Measurements from ENCODE around the gene FBN2. TPM values are rescaled to one million over a fixed set of nuclear protein-coding genes. Genes with fewer than 3 reads are reported as not detected.

The FBN2 gene
- total RNA-seq, 4 donors from 2014 or later = 0.16 to 2.4 (median 0.26) TPM

DNA sequence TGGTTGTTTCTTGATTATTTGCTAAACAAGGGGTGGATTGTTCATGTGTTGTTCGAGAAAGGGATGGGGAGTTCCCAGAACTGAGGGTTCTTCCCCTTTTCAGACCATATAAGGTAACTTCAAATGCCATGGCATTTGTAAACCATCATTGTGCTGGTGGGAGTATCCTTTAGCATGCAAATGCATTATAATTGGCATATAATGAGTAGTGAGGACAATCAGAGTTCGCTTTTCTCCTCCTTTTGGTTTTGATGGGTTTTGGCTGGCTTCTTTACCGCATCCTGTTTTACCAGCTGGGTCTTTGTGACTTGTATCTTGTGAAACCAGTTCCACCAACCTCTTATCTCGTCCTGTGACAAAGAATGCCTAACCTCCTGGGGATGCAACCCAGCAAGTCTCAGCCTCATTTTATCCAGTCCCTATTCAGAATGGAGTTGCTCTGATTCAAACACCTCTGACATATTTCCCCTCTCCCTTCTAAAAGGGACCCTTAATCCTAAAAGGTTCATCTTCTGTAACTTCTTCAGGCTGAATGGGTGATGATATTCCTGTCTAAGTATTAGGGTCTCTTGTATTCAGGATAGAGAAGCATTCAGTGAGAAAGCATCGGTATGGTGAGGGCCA is 8.7 kb upstream of the FBN2 start:
- TF ChIP-seq, protein P1, sequence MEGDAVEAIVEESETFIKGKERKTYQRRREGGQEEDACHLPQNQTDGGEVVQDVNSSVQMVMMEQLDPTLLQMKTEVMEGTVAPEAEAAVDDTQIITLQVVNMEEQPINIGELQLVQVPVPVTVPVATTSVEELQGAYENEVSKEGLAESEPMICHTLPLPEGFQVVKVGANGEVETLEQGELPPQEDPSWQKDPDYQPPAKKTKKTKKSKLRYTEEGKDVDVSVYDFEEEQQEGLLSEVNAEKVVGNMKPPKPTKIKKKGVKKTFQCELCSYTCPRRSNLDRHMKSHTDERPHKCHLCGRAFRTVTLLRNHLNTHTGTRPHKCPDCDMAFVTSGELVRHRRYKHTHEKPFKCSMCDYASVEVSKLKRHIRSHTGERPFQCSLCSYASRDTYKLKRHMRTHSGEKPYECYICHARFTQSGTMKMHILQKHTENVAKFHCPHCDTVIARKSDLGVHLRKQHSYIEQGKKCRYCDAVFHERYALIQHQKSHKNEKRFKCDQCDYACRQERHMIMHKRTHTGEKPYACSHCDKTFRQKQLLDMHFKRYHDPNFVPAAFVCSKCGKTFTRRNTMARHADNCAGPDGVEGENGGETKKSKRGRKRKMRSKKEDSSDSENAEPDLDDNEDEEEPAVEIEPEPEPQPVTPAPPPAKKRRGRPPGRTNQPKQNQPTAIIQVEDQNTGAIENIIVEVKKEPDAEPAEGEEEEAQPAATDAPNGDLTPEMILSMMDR (IDR thresholded peaks at IDR 0.05; ENCODE audit: low read depth) = no peak

DNA sequence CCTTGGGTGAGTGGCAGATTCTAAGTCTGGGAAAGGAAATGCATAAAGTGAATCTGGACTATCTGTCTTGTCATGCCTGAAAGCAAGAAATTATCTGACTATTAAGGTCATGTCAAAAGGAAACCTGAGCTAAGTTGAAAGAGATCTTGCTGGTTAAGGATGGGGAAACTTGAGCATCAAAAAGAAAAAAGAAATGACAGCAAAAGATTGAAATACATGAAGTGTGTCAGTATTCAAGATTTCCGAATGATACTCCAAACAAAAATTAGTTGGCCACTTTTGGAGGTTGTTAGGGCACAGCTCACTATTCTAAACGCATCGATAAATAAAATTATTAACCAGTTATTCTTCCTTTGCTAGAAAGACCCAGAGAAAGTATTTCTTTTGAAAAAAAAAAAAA is 3.3 kb upstream of the FBN2 start:
- TF ChIP-seq, protein P1 (IDR thresholded peaks at IDR 0.05; ENCODE audit: low read depth) = no peak

DNA sequence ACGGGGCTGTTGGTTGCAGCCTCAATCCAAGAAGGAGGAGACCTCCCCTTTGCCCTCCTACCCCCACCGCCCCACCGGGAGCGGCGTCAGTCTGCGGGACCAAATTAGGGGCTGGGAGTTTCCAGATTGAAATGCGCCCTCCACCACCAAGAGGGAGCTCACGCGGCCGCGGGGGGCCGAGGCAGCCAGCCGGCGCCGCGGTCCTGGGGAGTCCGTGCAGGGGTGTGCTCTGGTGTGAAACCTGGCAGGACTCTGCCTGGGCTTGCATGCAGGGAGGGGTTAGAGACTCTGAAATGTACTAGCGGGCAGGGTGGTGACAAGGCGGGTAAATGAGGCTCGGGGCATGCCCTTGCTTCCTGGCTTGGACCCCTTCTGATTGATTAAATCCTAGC is 989 bp upstream of the FBN2 start:
- TF ChIP-seq, protein P1 (IDR thresholded peaks at IDR 0.05; ENCODE audit: low read depth) = no peak

DNA sequence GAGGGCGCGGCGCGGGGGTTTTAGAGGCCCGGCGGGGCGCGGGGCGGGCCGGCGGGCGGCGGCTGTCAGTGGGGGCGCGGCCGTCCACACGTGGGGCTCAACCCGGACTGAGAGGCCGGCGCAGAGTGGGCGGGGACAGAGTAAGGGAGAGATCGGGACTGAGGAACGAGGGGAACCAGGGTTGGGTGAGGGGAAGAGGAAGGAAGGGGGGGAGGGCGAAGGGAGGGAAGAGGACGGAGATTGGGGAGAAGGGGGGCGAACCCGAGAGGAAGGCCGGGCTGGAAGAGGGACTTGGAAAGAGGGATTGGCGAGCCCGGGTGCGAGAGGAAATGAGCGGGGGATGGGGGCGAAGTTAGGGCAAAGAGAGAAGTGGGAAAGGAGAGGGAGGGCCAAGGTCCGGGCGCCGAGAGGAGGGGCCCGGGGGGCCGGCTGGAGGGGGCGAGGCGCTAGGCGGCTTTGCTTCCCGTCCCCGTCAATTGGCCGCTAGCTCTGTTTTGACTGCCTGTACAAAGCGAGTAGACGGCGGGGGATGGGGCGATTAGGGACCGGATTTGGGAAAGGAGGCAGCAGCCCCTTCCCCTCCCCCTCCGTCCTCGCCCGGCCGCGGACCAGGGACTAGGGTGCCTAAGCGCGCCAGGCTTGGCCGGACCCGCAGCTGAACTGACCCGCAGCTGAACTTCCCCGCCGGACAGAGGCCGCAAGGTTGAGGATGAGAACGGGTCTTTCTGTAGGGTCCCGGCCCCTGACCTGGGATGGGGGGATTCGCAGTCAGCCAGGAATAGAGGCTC is 399 bp upstream of the FBN2 start:
- TF ChIP-seq, protein P1 (IDR thresholded peaks at IDR 0.05; ENCODE audit: low read depth) = no peak

DNA sequence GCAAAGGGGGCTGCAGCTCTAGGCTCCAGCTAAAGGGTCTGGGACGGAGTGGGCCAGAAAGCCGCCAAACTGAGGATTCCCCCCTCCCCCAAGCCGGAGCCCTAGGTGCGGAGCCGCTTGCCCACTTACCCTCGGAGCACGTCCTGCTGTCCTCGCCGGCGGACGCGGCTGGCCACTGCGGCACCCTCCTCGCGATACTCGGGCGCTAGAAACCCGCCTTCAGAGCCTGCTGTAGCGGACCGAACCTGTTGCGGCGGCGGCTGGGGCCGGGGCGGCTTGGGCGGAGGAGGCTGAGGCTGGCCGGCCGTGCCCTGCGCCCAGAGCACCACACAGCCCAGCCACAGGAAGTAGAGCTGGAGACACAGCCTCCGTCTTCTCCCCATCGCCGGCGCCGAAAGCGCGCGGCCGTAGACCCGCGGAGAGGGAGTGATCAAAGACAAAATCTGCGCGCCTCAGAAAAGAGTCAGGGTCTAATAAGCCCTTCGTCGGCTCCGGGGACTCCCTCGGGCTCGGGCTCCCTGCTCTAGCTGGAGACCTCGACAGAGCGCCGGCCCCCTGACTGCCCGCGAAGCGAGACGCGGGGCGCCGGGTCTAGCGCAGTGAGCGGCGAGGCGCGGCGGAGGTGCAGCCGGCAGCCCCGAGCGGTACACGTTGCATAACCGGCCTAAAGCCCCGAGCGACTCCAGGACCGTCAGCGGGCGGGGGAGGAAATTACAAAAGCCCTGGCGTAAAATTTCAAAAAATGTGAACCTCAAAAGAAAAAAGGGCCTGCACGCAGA is 635 bp downstream of the FBN2 start:
- TF ChIP-seq, protein P1 (IDR thresholded peaks at IDR 0.05; ENCODE audit: low read depth) = no peak

DNA sequence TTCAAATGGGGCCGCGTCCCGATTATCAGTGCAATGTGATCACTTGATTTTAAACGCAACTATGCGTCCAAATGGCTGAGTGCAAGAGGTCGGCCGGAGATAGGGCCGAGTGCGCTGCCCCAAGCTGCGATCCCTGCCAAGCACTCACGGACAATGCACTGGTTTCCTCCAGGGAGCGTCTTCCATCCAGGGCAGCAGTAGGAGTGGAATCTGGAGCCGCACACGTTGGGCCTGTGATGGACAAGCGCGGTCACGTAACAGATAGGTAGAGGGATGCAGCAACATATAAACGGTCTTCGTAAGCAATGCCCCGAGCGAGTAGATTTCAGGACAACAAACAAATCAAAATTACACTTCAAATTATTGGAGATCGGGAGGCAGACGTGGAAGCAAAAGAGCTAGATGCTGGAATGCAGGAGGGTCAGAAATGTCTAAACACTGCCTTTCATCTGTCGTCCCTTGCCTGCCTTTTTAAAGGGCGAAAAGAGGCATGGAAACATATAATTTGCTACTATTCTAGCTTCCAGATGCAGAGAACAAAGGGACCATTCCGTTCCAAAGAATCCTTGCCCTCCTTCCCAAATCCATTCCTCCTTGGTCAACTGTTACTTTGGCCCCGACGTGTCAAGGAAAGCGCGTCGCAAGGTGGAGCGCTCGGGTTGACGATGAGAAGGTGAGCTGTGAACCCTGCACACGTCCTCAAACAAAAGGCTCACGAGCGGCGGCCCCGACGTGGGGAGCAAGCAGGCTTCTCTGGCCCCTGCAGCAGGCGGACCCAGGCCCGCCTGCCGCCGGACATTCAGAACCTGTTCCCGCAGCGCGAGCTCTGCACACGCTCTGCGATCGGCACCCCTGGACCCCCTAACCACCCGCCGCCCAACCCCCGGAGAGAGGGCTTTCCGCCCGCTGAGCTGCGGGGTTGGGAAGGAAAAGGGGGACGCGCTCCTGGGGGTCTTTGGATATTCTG is 1.5 kb downstream of the FBN2 start:
- TF ChIP-seq, protein P1 (IDR thresholded peaks at IDR 0.05; ENCODE audit: low read depth) = no peak

Data from subcutaneous adipose tissue (tissue), 4 donors.